Adipose tissue (tissue), 3 donors: ENCODE results near the gene CITED1. TPM values are rescaled to one million over a fixed set of nuclear protein-coding genes. Genes with fewer than 3 reads are reported as not detected.

Experiments
- polyA plus RNA-seq, 3 donors: library from polyadenylated mRNA; stranded (reverse); fragments of 200-250 nt; gene quantifications; one replicate each; pipeline ENCODE4 v1.2.3, GENCODE V29; 2013
- donor health status: healthy with polysubstance abuse.
- donor health status: Bipolar disorder and iron deficiency.
- donor health status: healthy.

The CITED1 gene
- polyA plus RNA-seq, 3 donors: 1.4 to 7.8 (median 5.6) TPM

Other genes starting within 250 kb of the CITED1 start
- gene RTL5, start 174.0 kb downstream of the CITED1 start, polyA plus RNA-seq: 1 to 10 TPM; 1.1 to 6.9 (median 3.7) TPM
- gene PIN4, start 124.2 kb downstream of the CITED1 start, polyA plus RNA-seq: 10 to 100 TPM in 2 of 3 donors, 1 to 10 TPM in 1; 9.2 to 29.2 (median 10.6) TPM
- under 1 TPM in 2 of 3 donors, not detected in 1; 0.02 to 0.03 TPM for gene ERCC6L, start 66.9 kb downstream of the CITED1 start, polyA plus RNA-seq
- 1,000 to 10,000 TPM in 2 of 3 donors, 100 to 1,000 TPM in 1; 770 to 1,500 (median 1,354) TPM for gene RPS4X, start 28.7 kb downstream of the CITED1 start, polyA plus RNA-seq